CD4-positive, alpha-beta T cell treated with Interleukin-15 for 4 hours (primary cell): ENCODE data around the gene MMD.
"Not testable (repeated sequence)": the region's sequence is repeated elsewhere in the genome, so short reads cannot be mapped to it uniquely, and the experiment has no call there.

ENCODE experiments used
- DNase-seq: peaks from one replicate; pipeline ENCODE4 v3.0.0-alpha.2; 2020; ENCODE audit warnings: low spot score

Gene MMD

DNA sequence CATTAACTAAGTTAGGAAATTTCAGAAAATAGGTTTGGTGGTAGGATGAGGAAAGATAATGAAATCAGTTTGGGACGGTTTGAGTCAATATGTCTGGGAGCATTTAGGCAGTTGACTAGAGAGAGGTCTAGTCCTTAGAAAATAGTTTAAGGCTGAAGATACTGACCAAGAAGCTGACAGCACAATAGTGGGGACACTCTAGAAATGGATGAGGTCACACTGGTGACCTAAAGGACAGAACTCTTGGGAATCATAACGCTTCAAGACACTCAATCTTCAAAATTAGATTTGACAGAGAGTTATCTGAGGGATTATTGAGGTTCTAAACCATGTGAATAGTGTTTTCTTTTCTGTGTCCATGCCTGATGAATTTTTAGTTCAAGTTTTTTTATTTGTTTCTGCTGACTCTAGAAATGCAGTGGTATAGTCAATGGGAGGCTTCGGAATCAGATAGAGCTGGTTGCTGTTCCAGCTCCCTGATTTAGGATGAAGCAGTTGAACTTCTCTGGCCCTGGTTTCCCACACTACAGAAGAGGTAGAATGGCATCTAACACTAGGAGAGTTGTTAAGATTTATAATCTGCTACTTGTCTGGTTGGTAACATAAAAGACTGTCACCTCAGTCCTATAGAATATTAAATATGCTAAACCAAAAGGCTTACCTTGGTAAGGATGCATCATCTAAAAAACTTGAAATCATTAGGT, 29.7 kb downstream of the MMD start:
- no peak for DNase-seq

DNA sequence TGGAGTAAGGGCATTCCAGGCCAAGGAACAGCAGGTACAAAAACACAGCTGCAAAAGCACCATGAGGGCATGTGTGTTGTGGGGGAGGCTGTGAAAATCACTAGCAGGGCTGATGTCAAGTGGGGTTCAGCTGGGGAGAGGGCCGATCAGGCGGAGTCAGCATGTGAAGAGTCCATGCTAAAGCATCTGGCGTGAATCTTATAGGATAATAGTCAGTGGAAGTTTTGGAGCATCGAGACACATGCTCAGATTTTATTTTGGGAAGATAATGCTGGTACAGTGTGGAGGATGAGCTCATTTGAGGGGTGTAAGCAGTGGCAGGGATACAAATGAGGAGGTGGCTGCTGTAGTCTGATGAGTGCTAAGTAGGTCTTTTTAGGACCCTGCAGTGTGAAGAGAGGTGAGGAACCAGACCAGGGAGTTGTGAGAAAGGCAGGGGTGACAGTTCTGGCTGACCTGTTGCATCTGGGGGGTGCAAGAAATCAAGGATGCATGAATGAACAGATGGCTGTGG, 30.3 kb downstream of the MMD start:
- DNase-seq, result no peak

GRCh38 chr17:55390364-55390977, 31.2 kb downstream of the MMD start:
- DNase-seq, result no peak

GRCh38 chr17:55389715-55390114, 31.9 kb downstream of the MMD start:
- DNase-seq, result not testable (repeated sequence)

DNA sequence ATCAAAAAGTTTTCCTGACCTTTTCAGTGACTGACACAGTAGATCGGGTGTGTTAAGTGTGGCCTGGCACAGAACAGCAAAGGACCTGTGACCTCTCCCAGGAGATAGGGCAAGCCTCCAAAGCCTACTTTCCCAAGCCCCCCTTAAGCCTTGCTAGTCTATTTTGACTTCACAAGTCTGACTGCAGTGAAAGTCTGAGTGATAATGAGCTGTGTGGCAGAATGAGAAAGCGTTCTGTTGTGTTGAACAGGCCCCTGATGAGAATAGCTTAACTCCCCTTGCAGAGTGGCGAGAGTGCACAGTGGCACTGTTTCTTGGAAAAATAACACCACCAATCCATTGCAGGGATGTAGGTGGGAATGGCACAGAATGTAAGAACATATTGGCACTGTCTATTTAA, 32.8 kb downstream of the MMD start:
- no peak for DNase-seq

- DNase-seq, result no peak
Observed at GRCh38 chr17:55386796-55387332, 34.8 kb downstream of the MMD start.

DNA sequence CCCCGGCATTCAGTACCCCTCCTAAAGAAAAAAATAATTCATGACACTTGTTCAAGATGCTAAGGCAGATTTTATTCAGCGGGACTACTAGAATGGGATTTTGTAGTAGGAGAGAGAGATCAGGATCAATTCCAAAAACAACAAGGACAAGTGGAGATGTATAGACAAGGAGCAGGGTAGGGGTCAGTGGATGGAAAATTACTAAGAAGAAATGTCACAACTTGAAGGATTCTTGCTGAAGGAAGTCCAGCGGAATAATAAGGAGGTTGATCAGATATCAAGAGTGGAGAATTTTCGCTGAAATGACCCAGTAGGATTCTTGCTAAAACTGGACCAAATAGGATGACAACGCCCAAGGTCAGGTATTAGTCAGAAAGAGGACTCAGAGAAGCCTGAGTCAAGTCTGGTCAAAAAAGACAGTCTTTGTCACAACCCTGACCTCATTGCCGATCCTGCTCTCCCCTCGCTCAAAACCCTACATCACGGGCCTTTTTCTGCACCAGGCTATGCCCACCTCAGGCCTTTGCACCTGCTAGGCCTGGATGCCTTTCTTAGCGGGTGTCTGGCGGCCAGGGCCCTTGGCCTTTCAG, 36.9 kb downstream of the MMD start:
- no peak for DNase-seq

DNA sequence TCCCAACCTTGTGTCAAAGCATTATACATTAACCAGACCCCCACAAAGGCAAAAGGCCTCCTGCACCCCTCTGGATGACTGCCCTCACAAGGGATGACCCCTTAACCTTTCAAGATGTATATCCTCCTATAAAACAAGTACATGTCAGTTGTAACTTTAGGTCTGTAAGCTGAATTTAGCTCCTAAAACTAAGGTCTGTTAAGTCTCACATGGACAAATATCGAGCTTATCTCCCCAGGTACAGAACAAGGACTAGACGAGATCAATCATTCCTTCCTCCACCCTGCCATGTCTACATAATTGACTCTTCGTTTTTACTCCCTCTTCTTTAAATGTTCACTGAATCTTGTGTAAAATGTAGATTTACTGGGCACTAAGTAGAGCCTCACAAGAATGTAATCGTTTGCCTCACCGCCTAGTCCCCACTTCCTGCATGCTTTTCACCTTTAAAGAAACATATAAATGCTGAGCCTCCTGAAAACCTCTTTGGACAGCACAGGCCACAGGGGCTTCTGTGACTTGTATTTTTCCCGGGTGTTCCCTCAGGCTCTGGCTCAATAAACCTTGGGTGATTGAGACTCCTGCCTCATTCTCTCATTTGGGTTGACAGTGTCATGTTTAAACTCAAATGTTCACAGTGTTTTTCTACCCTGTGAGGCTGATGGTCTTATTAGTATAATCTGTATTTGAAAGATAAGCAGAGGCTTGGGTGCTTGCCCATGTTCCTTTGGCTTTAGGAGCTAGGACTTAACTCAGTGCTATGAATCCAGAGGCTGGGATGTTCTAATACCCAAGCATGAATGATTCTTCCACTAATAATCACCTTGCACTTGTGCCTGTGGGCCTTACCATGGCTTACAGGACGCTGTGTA, 37.6 kb downstream of the MMD start:
- no peak for DNase-seq

DNA sequence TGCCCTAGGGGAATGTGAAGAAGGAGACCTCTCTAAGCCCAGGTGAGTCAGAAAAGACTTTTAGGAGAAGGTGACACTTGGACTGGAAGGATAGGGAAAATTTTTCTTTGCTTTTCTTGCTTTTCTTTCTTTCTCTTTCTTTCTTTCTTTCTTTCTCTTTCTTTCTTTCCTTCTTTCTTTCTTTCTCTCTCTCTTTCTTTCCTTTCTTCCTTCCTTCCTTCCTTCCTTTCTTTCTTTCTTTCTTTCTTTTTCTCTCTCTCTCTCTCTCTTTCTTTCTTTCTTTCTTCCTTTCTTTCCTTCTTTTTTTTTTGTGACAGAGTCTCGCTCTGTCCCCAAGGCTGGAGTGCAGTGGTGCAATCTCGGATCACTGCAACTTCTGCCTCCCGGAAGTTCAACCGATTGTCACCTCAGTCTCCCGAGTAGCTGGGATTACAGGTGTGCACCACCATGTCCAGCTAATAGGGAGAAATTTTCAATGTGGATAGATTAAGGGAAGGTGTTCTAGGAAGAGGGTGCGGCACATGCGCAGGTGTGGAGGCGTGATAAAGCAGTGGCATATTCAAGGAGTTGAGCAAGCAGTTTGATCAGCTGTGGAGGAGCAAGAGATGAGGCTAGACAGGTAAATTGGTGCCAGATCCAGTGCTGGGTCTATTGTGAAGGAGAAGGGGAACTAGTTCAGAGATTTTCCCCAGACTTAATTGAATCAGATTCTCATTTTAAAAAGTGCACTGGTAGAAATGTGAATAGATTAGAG, 40.4 kb downstream of the MMD start:
- DNase-seq, result no peak

DNA sequence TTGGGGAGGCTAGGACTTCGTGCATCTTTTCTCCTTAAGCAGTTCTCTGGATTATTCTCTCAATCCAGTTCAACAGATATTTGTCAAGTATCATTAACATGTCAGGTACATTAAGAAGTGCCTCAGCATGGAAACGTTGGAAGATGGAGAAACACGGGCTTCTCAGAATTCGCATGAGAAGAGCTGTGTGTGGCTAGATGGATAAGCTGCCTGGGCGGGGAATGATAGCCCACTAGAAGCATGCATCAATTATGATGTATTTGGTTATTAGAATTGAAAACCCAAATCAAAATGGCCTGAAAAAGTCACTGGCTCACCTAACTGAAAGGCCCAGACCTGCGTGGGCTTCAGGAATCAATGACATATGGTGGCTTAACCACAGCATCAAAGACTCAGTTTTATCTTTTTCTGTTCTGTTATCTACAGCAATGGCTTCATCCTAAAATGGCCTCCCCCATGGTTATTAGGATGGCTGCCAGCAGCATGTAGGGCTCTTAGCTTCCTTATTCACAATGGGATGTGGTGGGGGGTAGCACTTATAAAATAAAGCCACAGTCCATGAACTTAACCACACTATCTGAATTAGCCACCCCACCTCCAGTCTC, 43.9 kb downstream of the MMD start:
- no peak for DNase-seq

DNA sequence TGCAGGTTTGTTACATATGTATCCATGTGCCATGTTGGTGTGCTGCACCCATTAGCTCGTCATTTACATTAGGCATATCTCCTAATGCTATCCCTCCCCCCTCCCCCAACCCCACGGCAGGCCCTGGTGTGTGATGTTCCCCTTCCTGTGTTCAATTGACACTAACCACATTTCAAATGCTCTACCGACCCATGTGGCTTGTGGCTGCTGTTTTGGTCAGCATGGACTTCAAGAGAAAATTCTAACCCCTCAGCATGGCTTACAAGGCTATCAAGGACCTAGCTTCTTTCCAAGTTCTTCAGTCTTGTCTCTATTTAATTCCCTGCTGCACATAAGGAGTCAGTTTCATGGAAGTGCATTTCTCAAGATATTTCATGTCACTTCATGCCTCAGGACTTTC, 52.9 kb downstream of the MMD start:
- no peak for DNase-seq

GRCh38 chr17:55366020-55366481, 55.6 kb downstream of the MMD start:
- no peak for DNase-seq

DNA sequence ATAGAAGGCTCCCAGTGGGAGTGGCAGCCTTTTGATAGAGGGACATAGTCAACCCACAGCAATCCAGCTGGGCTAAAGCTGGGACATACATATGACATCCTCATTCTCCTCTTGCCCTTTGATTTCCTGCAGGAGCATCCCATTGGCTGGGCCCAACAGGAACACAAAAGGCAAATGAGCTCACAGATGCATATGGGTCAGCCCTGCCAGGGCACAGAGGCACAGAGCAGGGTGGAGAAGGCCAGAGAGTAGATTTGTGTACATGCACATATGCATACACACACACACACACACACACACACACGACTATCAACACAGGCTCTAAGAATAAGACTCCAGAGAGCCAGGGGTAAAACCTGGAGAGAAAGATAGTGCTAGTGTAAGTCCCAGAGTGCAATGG, 58.6 kb downstream of the MMD start:
- DNase-seq, result no peak

DNA sequence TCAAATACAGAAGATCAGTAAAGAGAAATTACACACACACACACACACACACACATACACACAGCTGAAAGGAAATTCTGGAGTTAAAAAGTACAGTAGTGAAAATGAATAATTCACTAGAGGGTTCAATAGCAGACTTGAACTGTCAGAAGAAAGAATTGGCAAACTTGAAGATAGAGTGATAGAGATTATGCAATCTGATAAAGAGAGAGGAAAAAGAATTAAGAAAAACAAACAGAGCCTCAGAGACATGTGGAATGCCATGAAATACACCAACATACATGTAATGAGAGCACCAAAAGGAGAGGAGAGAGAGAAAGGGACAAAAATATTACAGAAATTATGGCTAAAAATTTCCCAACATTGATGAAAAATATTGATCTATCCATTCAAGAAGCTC, 60.7 kb downstream of the MMD start:
- DNase-seq, result no peak

DNA sequence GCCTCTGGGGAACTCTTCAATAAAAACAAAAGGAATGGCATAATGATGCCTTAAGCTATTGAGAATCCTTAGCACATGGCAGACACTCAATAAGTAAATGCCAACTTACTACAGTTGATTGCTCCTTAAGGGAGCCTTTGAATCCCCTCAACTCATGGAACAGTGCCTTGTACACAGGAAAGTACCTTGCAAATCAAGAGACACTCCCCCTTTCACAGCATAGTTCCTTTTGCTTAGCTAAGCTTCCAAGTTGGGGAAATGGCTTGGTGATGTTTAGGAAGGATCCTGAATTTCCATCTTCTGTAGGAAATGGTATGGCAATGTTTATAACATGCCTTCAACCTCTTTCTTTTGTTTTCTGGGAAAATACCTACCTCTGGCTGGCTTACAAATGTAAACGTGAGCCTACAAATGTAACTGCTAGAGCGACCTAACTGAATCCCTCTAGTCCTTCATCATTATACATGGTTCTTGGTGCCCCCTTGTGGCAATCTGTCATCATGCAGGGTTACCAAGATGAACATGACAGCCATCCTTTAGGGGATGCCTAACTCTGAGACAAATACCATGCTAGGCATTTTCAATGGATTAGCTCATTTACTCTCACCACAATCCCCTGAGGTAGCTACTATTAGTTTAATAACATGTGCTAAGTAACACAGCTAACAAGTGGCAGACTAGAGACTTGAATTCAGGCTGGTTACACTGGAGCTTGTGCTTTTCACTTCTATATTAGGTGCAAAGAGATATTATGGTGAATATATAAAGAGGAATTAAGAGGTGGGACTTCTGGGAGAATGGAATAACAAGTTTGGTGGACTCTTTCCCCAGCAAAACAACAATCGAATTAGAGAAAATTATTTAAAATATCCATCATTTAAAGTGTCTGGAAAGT, 65.0 kb downstream of the MMD start:
- DNase-seq, result peak; percentile 74

- no peak for DNase-seq
Observed at GRCh38 chr17:55354941-55355340, 66.7 kb downstream of the MMD start.

DNA sequence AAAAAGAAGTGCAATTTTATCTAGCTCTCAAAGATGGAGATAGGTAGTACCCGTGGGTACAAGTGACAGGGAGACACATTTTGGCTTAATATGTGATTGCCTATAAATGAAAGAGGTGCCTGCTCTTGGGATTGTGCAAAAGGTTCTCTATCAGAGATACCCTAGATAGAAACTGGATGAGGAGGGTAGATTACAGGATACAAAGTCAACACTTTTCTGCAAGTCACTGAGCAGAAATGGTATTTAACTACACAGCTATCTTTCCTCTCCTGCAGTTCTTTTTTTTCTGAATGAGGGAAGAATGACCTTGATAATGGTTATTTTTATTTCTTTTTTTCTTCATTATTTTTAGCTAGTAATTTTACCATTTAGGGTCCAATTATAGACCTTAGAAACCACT, 67.6 kb downstream of the MMD start:
- no peak for DNase-seq

DNA sequence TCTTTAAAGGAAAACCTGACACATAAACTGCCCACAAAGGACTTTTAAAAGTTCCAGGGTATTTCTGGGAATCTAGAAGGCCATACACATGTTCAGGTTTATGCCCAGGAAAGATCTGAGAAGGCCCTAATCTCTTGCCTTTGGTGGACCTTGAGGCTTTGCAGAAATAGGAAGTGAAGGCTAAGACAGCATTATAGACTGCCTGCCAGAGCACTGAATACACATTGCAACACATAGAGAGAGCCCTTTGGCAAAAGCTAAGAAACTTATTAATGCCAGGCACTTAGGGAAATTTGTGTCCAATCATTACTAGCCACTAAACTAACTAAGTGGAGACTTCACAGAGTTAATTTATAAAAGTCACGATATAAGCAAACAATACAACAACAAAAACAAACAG, 70.4 kb downstream of the MMD start:
- no peak for DNase-seq

- no peak for DNase-seq
Observed at GRCh38 chr17:55350825-55351205, 70.8 kb downstream of the MMD start.
